Inflammatory macrophage treated with lipopolysaccharide for 4 hours (primary cell): Measurements from ENCODE around the gene MFSD8.
"Not testable (repeated sequence)": the region's sequence is repeated elsewhere in the genome, so short reads cannot be mapped to it uniquely, and the experiment has no call there.

Experiments
- DNase-seq: peaks from one replicate; pipeline ENCODE4 v3.0.0-alpha.2; 2020

MFSD8 gene, protein sequence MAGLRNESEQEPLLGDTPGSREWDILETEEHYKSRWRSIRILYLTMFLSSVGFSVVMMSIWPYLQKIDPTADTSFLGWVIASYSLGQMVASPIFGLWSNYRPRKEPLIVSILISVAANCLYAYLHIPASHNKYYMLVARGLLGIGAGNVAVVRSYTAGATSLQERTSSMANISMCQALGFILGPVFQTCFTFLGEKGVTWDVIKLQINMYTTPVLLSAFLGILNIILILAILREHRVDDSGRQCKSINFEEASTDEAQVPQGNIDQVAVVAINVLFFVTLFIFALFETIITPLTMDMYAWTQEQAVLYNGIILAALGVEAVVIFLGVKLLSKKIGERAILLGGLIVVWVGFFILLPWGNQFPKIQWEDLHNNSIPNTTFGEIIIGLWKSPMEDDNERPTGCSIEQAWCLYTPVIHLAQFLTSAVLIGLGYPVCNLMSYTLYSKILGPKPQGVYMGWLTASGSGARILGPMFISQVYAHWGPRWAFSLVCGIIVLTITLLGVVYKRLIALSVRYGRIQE

GRCh38 chr4:127965062-127965802, at the start of gene MFSD8, which contains the start of gene ABHD18:
TSS of gene MFSD8 (minus strand) at chr4:127965173. CDS start at chr4:127965133, 40 bp downstream.
TSS of gene ABHD18 (plus strand) at chr4:127965406. CDS start at chr4:127982956, 17,550 bp downstream.
- DNase-seq, result peak; percentile 100

- DNase-seq, result peak; percentile 43
Measured at GRCh38 chr4:128009428-128009827, 44.5 kb upstream of the MFSD8 start.

- DNase-seq, result no peak
Measured at GRCh38 chr4:128006592-128006991, 41.6 kb upstream of the MFSD8 start.

- DNase-seq, result peak; percentile 68
Measured at GRCh38 chr4:127997534-127998388, 32.8 kb upstream of the MFSD8 start.

DNA sequence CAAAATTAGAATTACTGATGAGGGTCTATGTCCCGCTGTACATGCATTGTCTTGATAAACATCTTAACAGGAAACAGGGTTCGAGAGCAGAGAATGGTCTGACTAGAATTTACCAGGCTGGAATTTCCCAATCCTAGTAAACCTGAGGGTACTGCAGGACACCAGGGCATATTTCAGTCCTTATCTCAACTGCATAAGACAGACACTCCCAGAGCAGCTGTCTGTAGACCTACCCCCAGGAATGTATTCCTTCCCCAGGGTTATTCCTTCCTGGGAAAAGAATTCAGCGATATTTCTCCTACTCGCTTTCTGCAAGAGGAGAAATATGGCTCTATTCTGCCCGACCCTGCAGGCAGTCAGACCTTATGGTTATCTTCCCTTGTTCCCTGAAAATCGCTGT, 31.5 kb upstream of the MFSD8 start:
- not testable (repeated sequence) for DNase-seq

DNA sequence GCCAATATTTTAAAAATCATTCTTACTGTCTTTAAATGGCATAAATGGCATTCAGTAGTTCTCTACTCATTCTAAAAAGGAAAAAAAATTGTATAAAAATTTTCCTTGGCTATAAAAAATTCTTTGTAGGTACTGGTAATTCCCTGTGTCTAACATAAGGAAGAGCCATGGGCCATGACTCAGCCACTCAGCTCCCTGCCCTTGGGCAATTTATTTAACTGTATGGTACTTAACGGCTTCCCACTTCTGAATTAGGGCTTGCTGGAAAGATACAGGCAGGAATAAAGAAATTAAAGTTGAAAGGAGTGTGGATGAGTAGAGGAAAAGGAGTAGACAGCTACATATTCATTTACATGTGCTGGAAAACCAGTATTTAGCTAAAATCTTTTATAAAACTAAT, 30.8 kb upstream of the MFSD8 start:
- peak; percentile 8 for DNase-seq

- DNase-seq, result peak; percentile 39
Measured at GRCh38 chr4:127993151-127993550, 28.2 kb upstream of the MFSD8 start.

DNA sequence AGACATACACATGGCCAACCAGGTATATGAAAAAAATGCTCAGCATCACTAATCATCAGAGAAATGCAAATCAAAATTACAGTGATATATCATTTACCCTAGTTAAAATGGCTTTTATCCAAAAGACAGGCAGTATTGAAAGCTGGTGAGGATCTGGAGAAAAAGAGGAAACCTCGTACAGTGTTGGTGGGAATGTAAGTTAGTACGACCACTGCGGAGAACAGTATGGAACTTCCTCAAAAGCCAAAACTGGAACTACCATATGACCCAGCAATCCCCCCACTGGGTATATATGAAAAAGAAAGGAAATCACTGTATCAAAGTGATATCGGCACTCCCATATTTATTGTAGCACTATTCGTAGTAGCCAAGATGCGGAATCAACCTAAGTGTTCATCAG, 23.7 kb upstream of the MFSD8 start:
- no peak for DNase-seq

DNA sequence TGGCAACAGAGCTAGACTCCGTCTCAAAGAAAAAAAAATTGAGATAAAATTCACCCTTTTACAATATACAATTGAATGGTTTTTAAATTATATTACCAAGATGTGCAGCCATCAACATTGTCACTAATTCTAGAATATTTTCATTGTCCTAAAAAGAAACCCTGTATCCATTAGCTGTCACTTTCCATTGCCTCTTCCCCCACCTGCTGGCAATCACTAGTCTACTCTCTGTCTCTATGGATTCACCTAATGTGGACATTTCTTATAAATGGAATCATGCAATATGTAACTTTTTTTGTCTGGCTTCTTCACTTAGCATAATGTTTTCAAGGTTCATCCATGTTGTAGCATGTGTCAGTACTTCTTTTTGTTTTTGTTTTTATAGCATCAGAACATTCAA, 21.0 kb upstream of the MFSD8 start:
- no peak for DNase-seq

GRCh38 chr4:127982445-127982844, 17.5 kb upstream of the MFSD8 start:
- no peak for DNase-seq

DNA sequence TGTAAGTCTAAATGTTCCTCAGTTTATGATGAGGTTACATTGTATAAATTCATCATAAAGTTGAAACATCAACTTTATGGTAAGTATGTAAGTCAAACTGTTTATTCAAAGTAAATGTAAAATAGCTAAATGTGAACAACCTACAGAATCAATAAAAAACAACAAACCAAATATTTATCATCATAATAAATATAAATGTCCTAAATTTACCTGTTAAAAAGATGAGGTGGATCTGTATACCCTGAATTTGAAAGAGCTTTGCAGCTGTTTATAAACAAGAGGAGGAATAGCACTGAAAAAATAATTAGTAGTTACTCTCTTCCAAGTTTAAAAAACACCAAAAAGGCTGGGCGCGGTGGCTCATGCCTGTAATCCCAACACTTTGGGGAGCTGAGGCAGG, 14.0 kb upstream of the MFSD8 start:
- no peak for DNase-seq

DNA sequence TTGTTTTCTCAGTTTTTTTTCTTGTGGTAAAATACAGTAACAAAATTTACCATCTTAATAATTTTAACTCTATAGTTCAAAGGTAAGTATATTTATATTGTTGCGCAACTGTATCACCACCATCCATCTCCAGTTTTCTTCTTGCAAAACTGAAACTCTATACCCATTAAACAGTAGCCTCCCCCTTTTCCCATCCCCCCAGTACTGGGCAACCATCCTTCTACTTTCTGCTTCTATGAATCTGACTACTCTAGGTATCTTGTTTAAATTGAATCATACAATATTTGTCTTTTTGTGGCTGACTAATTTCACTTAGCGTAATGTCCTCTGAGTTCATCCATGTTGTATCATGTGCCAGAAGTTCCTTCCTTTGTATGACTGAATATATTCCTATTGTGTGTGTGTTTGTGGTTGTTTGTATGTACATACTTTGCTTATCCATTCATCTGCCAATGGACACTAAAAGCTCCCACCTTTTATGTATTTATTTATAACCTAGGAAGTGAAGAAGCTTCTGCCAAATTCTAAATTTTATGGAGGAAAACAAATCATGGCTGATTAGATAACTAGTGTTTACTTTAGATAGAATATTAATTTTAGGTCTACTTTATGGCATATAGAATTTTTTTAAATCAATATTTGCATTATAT, 10.3 kb upstream of the MFSD8 start:
- no peak for DNase-seq

DNA sequence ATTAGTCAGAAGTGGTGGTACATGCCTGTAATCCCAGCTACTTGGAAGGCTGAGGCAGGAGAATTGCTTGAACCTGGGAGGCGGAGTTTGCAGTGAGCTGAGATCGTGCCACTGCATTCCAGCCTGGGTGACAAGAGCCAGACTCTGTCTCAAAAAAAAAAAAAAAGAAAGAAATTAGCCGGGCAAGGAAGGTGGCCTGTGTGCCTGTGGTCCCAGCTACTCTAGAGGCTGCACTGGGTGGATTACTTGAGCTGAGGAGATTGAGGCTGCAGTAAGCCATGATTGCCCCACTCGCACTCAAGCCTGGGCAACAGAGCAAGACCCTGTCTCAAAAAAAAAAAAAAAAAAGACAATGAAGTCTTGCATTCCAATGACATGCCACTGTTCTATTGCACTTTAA, 6.0 kb upstream of the MFSD8 start:
- not testable (repeated sequence) for DNase-seq

DNA sequence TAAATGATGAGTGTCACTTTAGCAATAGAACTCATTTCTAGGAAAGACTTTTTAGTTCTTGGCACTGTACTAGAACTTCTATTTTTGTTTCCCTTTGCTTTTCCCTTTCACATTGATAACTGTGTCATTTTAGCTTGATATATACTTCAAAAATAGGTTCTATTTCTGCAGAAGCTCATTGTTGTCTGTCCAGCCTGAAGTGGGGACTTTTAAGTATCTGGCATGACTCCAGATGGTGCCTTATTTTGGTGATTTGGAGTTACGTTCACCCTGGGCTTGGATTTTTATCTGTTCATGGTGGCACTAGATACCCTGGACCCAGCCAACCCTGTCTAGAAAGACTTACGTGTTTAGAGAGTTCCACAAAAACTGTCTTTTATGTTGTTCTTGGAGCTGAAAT, 3.6 kb upstream of the MFSD8 start:
- no peak for DNase-seq

- DNase-seq, result peak; percentile 10
Measured at GRCh38 chr4:127967141-127967775, 2.3 kb upstream of the MFSD8 start.

DNA sequence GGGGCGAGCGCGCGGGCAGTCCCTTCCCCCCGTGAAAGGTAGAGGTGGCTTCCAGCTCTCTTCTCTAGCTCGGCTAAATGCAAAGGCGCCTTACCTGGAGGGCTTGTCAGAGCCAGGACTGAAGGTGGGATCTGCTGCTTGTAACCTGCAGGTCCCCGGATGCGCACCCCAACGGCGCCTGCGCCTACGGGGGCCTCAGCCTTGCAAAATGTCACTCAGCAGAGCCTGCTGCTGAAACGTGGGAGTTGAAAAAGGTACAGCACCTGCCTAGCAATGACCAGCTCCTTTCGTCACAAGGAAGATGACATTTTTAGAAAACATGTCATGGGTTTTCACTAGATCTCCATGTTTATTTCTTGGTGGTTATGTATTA, 816 bp upstream of the MFSD8 start:
- DNase-seq, result peak; percentile 13

DNA sequence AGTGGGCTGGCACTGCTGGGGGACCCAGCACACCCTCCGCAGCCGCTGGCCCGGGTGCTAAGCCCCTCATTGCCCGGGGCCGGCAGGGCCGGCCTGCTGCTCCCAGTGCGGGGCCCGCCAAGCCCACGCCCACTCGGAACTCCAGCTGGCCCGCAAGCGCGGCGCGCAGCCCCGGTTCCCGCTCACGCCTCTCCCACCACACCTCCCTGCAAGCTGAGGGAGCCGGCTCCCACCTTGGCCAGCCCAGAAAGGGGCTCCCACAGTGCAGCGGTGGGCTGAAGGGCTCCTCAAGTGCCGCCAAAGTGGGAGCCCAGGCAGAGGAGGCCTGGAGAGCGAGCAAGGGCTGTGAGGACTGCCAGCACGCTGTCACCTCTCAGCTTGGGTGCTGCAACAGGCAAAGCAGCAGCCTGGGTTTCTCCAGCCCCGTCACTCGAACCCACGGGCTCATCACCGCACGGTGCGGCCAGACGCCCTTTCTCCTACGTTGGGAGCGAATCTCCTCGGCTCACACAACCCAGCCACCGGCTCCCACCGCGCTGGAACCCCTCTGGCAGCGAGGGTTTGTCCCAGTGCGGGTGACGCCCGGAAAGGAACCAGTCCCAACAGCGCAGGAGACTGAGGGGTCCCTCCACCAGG, 429 bp downstream of the MFSD8 start:
- not testable (repeated sequence) for DNase-seq

- not testable (repeated sequence) for DNase-seq
Measured at GRCh38 chr4:127963633-127964398, 1.2 kb downstream of the MFSD8 start.

DNA sequence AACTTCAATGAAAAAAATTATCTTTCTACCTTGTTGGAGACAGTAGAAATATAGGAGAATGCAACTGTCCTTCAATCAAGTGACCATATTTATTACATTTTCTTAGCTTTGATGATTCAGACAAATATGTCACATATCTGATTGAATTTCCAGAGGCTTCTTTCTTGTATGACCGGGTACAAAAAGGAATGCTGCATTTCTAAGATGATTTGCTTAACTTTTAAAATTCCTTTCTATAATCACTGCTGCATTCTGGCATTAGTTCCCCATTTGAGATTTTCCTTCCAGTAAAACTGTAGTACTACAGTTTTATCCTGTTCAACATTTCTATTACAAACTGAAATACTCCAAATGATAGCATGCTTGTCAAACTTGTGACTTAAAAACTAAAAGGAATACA, 5.2 kb downstream of the MFSD8 start:
- DNase-seq, result no peak

GRCh38 chr4:127957105-127957504, 7.9 kb downstream of the MFSD8 start:
- DNase-seq, result no peak

GRCh38 chr4:127936974-127937373, 28.0 kb downstream of the MFSD8 start:
- DNase-seq, result no peak
